ENCODE data around the gene PDXDC1.
"Not testable (repeated sequence)": the region's sequence is repeated elsewhere in the genome, so short reads cannot be mapped to it uniquely, and the experiment has no call there.

The PDXDC1 gene

GRCh38 chr16:15168953-15169652, 194.3 kb downstream of the PDXDC1 start:
- DNase-seq (ENCODE audit: low read depth, low spot score); H3K4me3 ChIP-seq (ENCODE audit: low read length): not testable (repeated sequence)

GRCh38 chr16:15179909-15180308, 205.1 kb downstream of the PDXDC1 start:
- not testable (repeated sequence) for H3K4me3 ChIP-seq (ENCODE audit: low read length); DNase-seq (ENCODE audit: low read depth, low spot score)

- DNase-seq (ENCODE audit: low read depth, low spot score); H3K4me3 ChIP-seq (ENCODE audit: low read length): not testable (repeated sequence)
Measured at GRCh38 chr16:15180946-15181345, 206.1 kb downstream of the PDXDC1 start.

GRCh38 chr16:15184000-15184399, 209.2 kb downstream of the PDXDC1 start:
- DNase-seq (ENCODE audit: low read depth, low spot score); H3K4me3 ChIP-seq (ENCODE audit: low read length): not testable (repeated sequence)
